HCT116 (cell line): ENCODE measurements around the gene VEGFA. TPM values are rescaled to one million over a fixed set of nuclear protein-coding genes. Genes with fewer than 3 reads are reported as not detected.

Experiments used
- ATAC-seq: fragments of 200-7000 bp; cut with Tn5 transposase; 2 replicates; pipeline ENCODE4 v1.9.1; 2020; ENCODE audit warnings: mild to moderate bottlenecking, moderate library complexity
- BruUV-seq: library from RNA; stranded (reverse); fragments of 400-500 nt; replicated peaks from 2 replicates; lab custom pipeline; 2021; lab: Mats Ljungman, UMichigan
- CTCF ChIA-PET: fragments of 300-600 bp; sonication (Branson Sonifier 250); formaldehyde crosslinking; loops from one replicate; lab custom pipeline; 2021; ENCODE audit warnings: antibody characterized with exemption; lab: Charles Lee
- POLR2A ChIA-PET: fragments of 300-600, 350-600 bp; sonication (Branson Sonifier 250); formaldehyde crosslinking; loops from one replicate; lab custom pipeline; 2021; ENCODE audit warnings: antibody characterized with exemption; lab: Charles Lee
- RAD21 ChIA-PET, 2 experiments: fragments of 300-600 bp; sonication (Branson Sonifier 250); formaldehyde crosslinking; loops; one replicate each; lab custom pipeline; 2023; ENCODE audit warnings: low total read pairs in 2 of 2; ENCODE audit not compliant: uncharacterized antibody in 2 of 2, unreplicated experiment in 2 of 2, low non-redundant PET in 1 of 2; lab: Charles Lee
- DNase-seq: peaks from one replicate; pipeline ENCODE4 v3.0.0-alpha.2; 2010; ENCODE audit warnings: low read depth, low spot score
- H2AFZ ChIP-seq: fragments of 200-600 bp; shearing (Covaris generic), sonication (generic); 2 replicates; pipeline ENCODE4 v1.6.1; 2017; ENCODE audit warnings: low read depth, mixed run types, mixed read lengths, antibody characterized with exemption, low read length; ENCODE audit not compliant: poor library complexity, severe bottlenecking
- H3K27ac ChIP-seq: 2 replicates; pipeline ENCODE4 v1.5.1; 2012; ENCODE audit warnings: low read depth, low read length
- H3K27me3 ChIP-seq: fragments of 200-600 bp; sonication (generic); 2 replicates; pipeline ENCODE4 v1.6.1; 2016; ENCODE audit warnings: mixed run types, low read length, mixed read lengths; ENCODE audit not compliant: insufficient read depth
- H3K36me3 ChIP-seq, 2 experiments: fragments of 200-500 bp in 1 of 2; fragments of 200-600 bp in 1 of 2; sonication (Bioruptor generic) in 1 of 2; sonication (generic) in 1 of 2; 2 replicates each; pipeline versions ENCODE4 v1.5.1 to v1.6.1; 2014 to 2016; ENCODE audit warnings: low read length in 2 of 2, inconsistent platforms in 1 of 2, mixed read lengths in 1 of 2, mixed run types in 1 of 2; ENCODE audit not compliant: insufficient read depth in 2 of 2, control insufficient read depth in 1 of 2
- H3K4me1 ChIP-seq, 2 experiments: fragments of 200-600 bp in 1 of 2; sonication (generic) in 1 of 2; 2 replicates each; pipeline versions ENCODE4 v1.5.1 to v1.6.1; 2012 to 2017; ENCODE audit warnings: low read length in 2 of 2, inconsistent platforms in 1 of 2, mild to moderate bottlenecking in 1 of 2, mixed read lengths in 1 of 2, mixed run types in 1 of 2, moderate library complexity in 1 of 2; ENCODE audit not compliant: insufficient read depth in 2 of 2, control insufficient read depth in 1 of 2
- H3K4me2 ChIP-seq: fragments of 200-600 bp; sonication (generic); 2 replicates; pipeline ENCODE4 v1.6.1; 2017; ENCODE audit warnings: mixed run types, low read length, mixed read lengths
- H3K4me3 ChIP-seq, 2 experiments: fragments of 200-600 bp in 1 of 2; sonication (generic) in 1 of 2; replicated peaks in 1 of 2; 2 replicates each; pipeline ENCODE4 v1.5.1; 2011 to 2016; ENCODE audit warnings: low read length in 2 of 2, control low read depth in 1 of 2, low read depth in 1 of 2, mild to moderate bottlenecking in 1 of 2, mixed read lengths in 1 of 2, mixed run types in 1 of 2
- H3K79me2 ChIP-seq: fragments of 200-600 bp; sonication (generic); 2 replicates; pipeline ENCODE4 v1.6.1; 2017; ENCODE audit warnings: mild to moderate bottlenecking, mixed run types, low read length, moderate library complexity, mixed read lengths; ENCODE audit not compliant: insufficient read depth
- H3K9ac ChIP-seq: fragments of 200-600 bp; sonication (generic); 2 replicates; pipeline ENCODE4 v1.6.1; 2016; ENCODE audit warnings: low read length, mixed read lengths
- H3K9me2 ChIP-seq: fragments of 200-600 bp; sonication (generic), shearing (Covaris generic); 2 replicates; pipeline ENCODE4 v1.6.1; 2017; ENCODE audit warnings: mixed run types, mild to moderate bottlenecking, moderate library complexity; ENCODE audit not compliant: insufficient read depth
- H3K9me3 ChIP-seq, 2 experiments: fragments of 200-500 bp in 1 of 2; fragments of 200-600 bp in 1 of 2; sonication (Bioruptor generic) in 1 of 2; sonication (generic) in 1 of 2; 2 replicates each; pipeline ENCODE4 v1.6.1; 2014 to 2017; ENCODE audit warnings: low read length in 2 of 2, mixed read lengths in 2 of 2, inconsistent platforms in 1 of 2, low read depth in 1 of 2, mild to moderate bottlenecking in 1 of 2, mixed run types in 1 of 2, moderate library complexity in 1 of 2; ENCODE audit not compliant: control insufficient read depth in 1 of 2, insufficient read depth in 1 of 2
- H4K20me1 ChIP-seq: fragments of 200-600 bp; sonication (generic), shearing (Covaris generic); 2 replicates; pipeline ENCODE4 v1.6.1; 2017; ENCODE audit warnings: mixed run types, mild to moderate bottlenecking, moderate library complexity; ENCODE audit not compliant: insufficient read depth
- CTCF ChIP-seq, 3 experiments: fragments of 200-600 bp in 1 of 3; sonication (generic) in 1 of 3; IDR thresholded peaks in 2 of 3; conservative IDR thresholded peaks in 1 of 3; 2 replicates each; pipeline ENCODE4 v1.5.1; 2012 to 2017; ENCODE audit warnings: low read depth in 2 of 3, low read length in 2 of 3, antibody characterized with exemption in 1 of 3, borderline replicate concordance in 1 of 3, control low read depth in 1 of 3, mild to moderate bottlenecking in 1 of 3, mixed read lengths in 1 of 3, mixed run types in 1 of 3, moderate library complexity in 1 of 3; ENCODE audit not compliant: insufficient read depth in 1 of 3
- POLR2AphosphoS5 ChIP-seq: IDR thresholded peaks from 2 replicates; pipeline ENCODE4 v1.6.1; 2011; ENCODE audit warnings: mild to moderate bottlenecking, low read depth, low read length, moderate library complexity
- SP1 ChIP-seq: IDR thresholded peaks from 2 replicates; pipeline ENCODE4 v1.6.1; 2012; ENCODE audit warnings: low read depth
- intact Hi-C: fragments of 100-400 bp; cut with micrococcal nuclease; formaldehyde crosslinking; loops from 2 replicates; pipeline ENCODE4 v1.10.0; 2022
- total RNA-seq: library from RNA; stranded (reverse); gene quantifications from one replicate; pipeline ENCODE4 v1.2.1, GENCODE V29; 2021; ENCODE audit not compliant: unreplicated experiment
- TF ChIP-seq, protein P1 (sequence below): IDR thresholded peaks from 2 replicates; pipeline ENCODE4 v1.6.1; 2012; ENCODE audit warnings: low read depth
- TF ChIP-seq, protein P2 (sequence below): IDR thresholded peaks from 2 replicates; pipeline ENCODE4 v1.6.1; 2012

Gene VEGFA
- total RNA-seq, 1 experiment from 2014 or later, result 112 TPM

DNA sequence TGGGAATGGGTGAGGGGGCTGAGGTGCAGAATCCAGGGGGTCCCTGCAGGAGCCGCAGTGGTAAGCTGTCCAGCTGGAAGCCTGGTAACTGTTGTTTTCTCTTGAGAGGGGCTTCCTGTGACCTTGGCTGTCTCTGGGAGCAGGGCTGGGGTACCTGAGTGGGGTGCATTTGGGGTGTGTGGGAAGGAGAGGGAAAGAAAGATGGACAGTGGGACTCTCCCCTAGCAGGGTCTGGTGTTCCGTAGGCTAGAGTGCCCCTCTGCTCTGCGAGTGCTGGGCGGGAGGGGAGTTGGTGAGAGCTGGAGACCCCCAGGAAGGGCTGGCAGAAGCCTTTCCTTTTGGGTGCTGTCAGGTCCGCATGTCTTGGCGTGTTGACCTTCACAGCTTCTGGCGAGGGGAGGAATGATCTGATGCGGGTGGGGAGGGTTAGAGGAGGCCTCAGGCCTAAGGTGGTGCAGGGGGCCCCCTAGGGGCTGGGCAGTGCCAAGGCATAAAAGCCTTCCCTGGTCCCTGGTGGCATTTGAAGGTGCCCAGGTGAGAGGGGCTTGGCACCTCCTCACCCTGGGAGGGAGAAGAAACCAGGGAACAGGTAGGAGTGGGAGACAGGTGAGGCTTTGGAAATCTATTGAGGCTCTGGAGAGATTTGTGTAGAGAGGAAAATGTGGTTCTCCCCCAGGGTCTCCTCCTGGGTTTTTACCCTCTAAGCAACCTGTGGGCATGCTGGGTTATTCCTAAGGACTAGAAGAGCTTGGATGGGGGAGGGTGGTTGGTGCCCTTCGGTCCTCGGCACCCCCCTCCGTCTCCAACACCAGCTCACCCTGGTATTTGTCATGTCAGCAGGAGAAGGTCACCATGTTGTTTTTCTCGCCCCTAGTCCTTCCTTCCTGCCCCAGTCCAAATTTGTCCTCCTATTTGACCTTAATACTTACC is 3.3 kb downstream of the VEGFA start:
- H3K9me2 ChIP-seq, result no peaks in the 10 kb centered on the region
- ChIA-PET CTCF (interaction anchor here (0.6 to 2.8 kb wide), 9 partner anchors 105 to 306 kb away, joined by 3 to 18 read pairs (median 4); no protein-coding TSS in a partner anchor), RAD21 (interaction anchor here in 1 of 2 experiments (1.3 to 1.5 kb wide), 2 partner anchors 300 to 306 kb away, joined by 3 read pairs; no protein-coding TSS in a partner anchor)
- peak overlapping the region; percentile 93 for H3K4me3 ChIP-seq
- intact Hi-C loops, result loop anchor here (5.0 kb wide), 2 partner anchors 64 to 146 kb away; partner anchors contain the start of gene GTPBP2
- H4K20me1 ChIP-seq, result no peaks in the 10 kb centered on the region
- peaks cover 81% of the 10 kb centered on the region for H3K79me2 ChIP-seq
- no peaks in the 10 kb centered on the region for H3K9me3 ChIP-seq
- peak overlapping the region; percentile 89 for H3K9ac ChIP-seq
- peak overlapping the region; percentile 88 for H3K4me2 ChIP-seq
- H3K36me3 ChIP-seq, result peaks cover 17 to 26% of the 10 kb centered on the region in 2 experiments
- no peaks in the 10 kb centered on the region for H3K27me3 ChIP-seq
- TSS peak; percentile 81 for BruUV-seq
- H3K4me1 ChIP-seq, result peaks cover 38 to 50% of the 10 kb centered on the region in 2 experiments
- TF ChIP-seq, protein P1, sequence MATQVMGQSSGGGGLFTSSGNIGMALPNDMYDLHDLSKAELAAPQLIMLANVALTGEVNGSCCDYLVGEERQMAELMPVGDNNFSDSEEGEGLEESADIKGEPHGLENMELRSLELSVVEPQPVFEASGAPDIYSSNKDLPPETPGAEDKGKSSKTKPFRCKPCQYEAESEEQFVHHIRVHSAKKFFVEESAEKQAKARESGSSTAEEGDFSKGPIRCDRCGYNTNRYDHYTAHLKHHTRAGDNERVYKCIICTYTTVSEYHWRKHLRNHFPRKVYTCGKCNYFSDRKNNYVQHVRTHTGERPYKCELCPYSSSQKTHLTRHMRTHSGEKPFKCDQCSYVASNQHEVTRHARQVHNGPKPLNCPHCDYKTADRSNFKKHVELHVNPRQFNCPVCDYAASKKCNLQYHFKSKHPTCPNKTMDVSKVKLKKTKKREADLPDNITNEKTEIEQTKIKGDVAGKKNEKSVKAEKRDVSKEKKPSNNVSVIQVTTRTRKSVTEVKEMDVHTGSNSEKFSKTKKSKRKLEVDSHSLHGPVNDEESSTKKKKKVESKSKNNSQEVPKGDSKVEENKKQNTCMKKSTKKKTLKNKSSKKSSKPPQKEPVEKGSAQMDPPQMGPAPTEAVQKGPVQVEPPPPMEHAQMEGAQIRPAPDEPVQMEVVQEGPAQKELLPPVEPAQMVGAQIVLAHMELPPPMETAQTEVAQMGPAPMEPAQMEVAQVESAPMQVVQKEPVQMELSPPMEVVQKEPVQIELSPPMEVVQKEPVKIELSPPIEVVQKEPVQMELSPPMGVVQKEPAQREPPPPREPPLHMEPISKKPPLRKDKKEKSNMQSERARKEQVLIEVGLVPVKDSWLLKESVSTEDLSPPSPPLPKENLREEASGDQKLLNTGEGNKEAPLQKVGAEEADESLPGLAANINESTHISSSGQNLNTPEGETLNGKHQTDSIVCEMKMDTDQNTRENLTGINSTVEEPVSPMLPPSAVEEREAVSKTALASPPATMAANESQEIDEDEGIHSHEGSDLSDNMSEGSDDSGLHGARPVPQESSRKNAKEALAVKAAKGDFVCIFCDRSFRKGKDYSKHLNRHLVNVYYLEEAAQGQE, result no peak
- TF ChIP-seq POLR2AphosphoS5, result peak; percentile 45
- TF ChIP-seq SP1, result no peak
- TF ChIP-seq CTCF (IDR thresholded peaks at IDR 0.05 in 2 of 3, conservative IDR thresholded peaks at IDR 0.05 in 1 of 3; ENCODE audit: borderline replicate concordance in 1 of 3, insufficient read depth in 1 of 3, low read depth in 2 of 3, low read length in 2 of 3), result peak in 2 of 3 experiments; percentile 91 to 95; a peak in 4 of 6 replicates
- TF ChIP-seq, protein P2, sequence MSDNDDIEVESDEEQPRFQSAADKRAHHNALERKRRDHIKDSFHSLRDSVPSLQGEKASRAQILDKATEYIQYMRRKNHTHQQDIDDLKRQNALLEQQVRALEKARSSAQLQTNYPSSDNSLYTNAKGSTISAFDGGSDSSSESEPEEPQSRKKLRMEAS, result no peak
- TF ChIP-seq, all 23 proteins: peak for 2
- ATAC-seq, result peak; percentile 39
- POLR2A ChIA-PET, result interaction anchor here (1.1 to 2.2 kb wide), 4 partner anchors 13 to 225 kb away, joined by 3 to 7 read pairs (median 3); partner anchors contain the start of gene GTPBP2
- peak; percentile 44 for DNase-seq
- Histone ChIP-seq H3K27ac (peak overlapping the region; percentile 95), H2AFZ (no peak overlapping the region)
